NCI-H2029 treated with DMSO at 0.1 percent for 48 hours (cell line): Measurements from ENCODE around the gene SULT1C2.
"Not testable (repeated sequence)": the region's sequence is repeated elsewhere in the genome, so short reads cannot be mapped to it uniquely, and the experiment has no call there.

Source experiments
- DNase-seq: peaks from one replicate; lab custom pipeline; 2025; lab: John Stamatoyannopoulos, UW

The SULT1C2 gene

GRCh38 chr2:108288534-108289106 lies at the start of gene SULT1C2:
TSS of gene SULT1C2 (plus strand) at chr2:108288895. CDS start at chr2:108293668, 4,773 bp downstream.
- peak; percentile 7 for DNase-seq

GRCh38 chr2:108239786-108240185 lies 48.9 kb upstream of the SULT1C2 start, which contains the start of gene SULT1C3:
TSS of gene SULT1C3 (plus strand) at chr2:108239968. CDS start at chr2:108247195, 7,227 bp downstream.
- no peak for DNase-seq

- DNase-seq: no peak
Observed at GRCh38 chr2:108240966-108241365, 47.7 kb upstream of the SULT1C2 start.

- no peak for DNase-seq
Observed at GRCh38 chr2:108243566-108243965, 45.1 kb upstream of the SULT1C2 start.

- DNase-seq: no peak
Observed at GRCh38 chr2:108244667-108245414, 43.9 kb upstream of the SULT1C2 start.

GRCh38 chr2:108253106-108253505 lies 35.6 kb upstream of the SULT1C2 start:
- no peak for DNase-seq

GRCh38 chr2:108257757-108258331 lies 30.9 kb upstream of the SULT1C2 start:
- no peak for DNase-seq

- DNase-seq: no peak
Observed at GRCh38 chr2:108260773-108261172, 27.9 kb upstream of the SULT1C2 start.

GRCh38 chr2:108262036-108262435 lies 26.7 kb upstream of the SULT1C2 start:
- DNase-seq: no peak

GRCh38 chr2:108263401-108263800 lies 25.3 kb upstream of the SULT1C2 start:
- no peak for DNase-seq

GRCh38 chr2:108266218-108266617 lies 22.5 kb upstream of the SULT1C2 start:
- no peak for DNase-seq

GRCh38 chr2:108267101-108267500 lies 21.6 kb upstream of the SULT1C2 start:
- no peak for DNase-seq

- DNase-seq: no peak
Observed at GRCh38 chr2:108268001-108268400, 20.7 kb upstream of the SULT1C2 start.

GRCh38 chr2:108270346-108270745 lies 18.3 kb upstream of the SULT1C2 start:
- no peak for DNase-seq

- no peak for DNase-seq
Observed at GRCh38 chr2:108270768-108271506, 17.8 kb upstream of the SULT1C2 start.

GRCh38 chr2:108271691-108272253 lies 16.9 kb upstream of the SULT1C2 start:
- peak; percentile 29 for DNase-seq

- no peak for DNase-seq
Observed at GRCh38 chr2:108278631-108279030, 10.1 kb upstream of the SULT1C2 start.

- no peak for DNase-seq
Observed at GRCh38 chr2:108279468-108279867, 9.2 kb upstream of the SULT1C2 start.

- DNase-seq: no peak
Observed at GRCh38 chr2:108280466-108280865, 8.2 kb upstream of the SULT1C2 start.

- DNase-seq: not testable (repeated sequence)
Observed at GRCh38 chr2:108284566-108284965, 4.1 kb upstream of the SULT1C2 start.

GRCh38 chr2:108285616-108286015 lies 3.1 kb upstream of the SULT1C2 start:
- DNase-seq: no peak

GRCh38 chr2:108287169-108287568 lies 1.5 kb upstream of the SULT1C2 start:
- no peak for DNase-seq
